ENCODE results near the gene TNNT1.
"Not testable (repeated sequence)": the region's sequence is repeated elsewhere in the genome, so short reads cannot be mapped to it uniquely, and the experiment has no call there.

TNNT1 gene, protein sequence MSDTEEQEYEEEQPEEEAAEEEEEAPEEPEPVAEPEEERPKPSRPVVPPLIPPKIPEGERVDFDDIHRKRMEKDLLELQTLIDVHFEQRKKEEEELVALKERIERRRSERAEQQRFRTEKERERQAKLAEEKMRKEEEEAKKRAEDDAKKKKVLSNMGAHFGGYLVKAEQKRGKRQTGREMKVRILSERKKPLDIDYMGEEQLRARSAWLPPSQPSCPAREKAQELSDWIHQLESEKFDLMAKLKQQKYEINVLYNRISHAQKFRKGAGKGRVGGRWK

DNA sequence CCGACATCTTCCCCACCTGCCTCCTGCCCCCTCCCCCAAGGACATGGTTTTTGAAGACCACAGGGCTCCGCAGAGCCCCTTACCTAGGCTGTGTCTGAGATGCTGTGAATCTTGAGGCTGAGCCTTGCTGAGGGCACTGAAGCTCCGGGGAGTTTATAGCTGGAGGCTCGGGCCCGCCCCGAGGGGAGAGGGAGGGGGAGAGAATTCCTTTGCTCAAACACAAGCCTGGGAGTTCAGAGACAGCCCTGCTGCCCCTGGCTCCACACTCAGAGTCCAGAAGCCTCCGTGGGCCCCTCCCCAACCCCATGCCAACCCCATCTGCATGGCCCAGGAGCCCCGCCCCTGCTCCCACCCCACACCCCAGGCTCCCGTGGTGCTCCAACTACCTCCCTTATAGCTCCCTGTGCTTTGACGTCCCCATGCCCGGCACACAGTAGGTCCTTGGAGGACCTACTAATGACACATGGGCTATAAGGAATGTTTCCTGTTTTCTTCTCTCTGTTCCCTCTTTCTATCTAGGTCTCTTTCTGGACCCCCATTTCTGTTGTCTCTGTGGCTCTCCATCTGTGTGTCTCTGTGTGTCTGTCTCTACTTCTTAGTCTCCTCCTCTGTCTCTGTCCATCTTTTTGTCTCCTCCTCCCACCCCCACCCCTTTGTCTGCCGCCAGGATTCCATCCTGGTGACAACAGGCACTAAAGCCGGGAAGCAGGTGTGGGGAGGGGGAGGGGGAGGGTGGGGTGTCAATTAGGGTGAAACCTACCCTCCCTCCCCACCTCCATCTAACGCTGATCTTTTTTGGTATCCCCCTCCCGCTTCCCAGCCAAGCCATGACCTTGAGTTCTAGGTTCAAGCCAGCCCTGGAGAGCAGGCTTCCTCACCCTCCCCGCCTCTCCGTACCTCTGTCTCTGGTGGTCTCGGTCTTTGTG, at the start of gene TNNT1:
TSS of gene TNNT1 (minus strand) at position 129 of the 926 bp plus-strand sequence. CDS start 2,049 bp downstream, outside the sequence.
- DNase-seq: no peak

DNA sequence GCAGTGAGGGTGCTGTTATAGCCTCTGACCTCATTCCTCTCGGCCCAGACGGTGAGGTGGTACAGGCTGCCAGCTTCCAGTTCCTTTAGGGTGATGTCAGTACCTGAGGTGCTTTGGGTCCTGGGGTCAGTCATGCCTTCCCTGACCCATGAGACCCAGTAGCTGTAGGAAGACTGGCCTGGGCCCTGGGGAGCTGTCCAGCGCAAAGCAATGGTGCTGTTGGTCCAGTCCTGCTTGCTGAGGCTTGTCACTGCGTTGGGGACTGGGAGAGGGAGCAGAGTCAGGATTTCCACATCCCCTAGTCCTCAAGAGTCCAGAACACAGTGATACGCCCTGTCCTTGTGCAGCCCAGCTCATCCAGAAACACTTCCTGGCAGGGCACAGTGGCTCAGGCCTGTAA, 49.6 kb upstream of the TNNT1 start:
- no peak for DNase-seq

GRCh38 chr19:55197528-55197927, 48.5 kb upstream of the TNNT1 start:
- no peak for DNase-seq

- no peak for DNase-seq
These were observed 47.8 kb upstream of the TNNT1 start for GRCh38 chr19:55196803-55197202.

GRCh38 chr19:55193481-55193880, 44.5 kb upstream of the TNNT1 start:
- DNase-seq: no peak

GRCh38 chr19:55189403-55189835, 40.4 kb upstream of the TNNT1 start:
- no peak for DNase-seq

DNA sequence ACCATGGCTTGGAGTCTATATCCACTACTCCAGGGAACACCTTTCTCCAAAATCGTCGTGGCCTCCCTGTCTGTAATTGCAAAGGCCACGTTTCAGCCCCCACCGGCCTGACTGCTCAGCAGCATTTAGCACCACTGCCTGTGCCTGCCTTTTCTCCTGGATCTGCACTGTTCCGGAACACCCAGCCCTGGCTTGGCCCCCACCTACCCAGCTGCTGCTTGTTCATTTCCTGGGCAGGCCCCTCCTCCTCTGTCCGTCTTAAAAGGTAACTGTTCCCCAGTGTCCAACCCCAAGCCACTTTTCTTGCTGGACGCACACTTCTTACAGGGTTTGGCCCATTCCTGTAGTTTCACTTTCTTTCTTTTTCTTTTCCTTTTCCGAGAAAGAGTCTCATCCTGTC, 39.6 kb upstream of the TNNT1 start:
- DNase-seq: no peak

DNA sequence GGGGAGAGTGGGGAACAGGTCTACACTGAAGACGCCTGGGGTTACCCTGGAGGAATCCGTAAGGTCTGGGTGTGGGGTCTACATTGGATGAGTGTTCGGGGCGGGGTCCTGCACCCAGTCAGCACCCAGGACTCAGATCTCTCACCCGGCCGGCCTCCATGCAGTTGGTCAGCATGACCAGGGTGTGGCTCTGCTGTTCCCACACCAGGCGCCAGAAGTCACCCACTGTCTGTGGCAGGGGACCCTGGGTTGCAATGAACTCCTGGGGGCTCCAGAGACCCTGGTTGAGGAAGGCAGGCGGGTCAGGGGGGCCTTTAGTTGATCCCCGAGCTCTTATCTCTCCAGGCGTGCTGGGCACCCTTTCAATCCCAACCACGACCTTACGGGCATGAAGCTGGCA, 37.1 kb upstream of the TNNT1 start:
- no peak for DNase-seq

GRCh38 chr19:55181740-55182139, 32.7 kb upstream of the TNNT1 start:
- no peak for DNase-seq

DNA sequence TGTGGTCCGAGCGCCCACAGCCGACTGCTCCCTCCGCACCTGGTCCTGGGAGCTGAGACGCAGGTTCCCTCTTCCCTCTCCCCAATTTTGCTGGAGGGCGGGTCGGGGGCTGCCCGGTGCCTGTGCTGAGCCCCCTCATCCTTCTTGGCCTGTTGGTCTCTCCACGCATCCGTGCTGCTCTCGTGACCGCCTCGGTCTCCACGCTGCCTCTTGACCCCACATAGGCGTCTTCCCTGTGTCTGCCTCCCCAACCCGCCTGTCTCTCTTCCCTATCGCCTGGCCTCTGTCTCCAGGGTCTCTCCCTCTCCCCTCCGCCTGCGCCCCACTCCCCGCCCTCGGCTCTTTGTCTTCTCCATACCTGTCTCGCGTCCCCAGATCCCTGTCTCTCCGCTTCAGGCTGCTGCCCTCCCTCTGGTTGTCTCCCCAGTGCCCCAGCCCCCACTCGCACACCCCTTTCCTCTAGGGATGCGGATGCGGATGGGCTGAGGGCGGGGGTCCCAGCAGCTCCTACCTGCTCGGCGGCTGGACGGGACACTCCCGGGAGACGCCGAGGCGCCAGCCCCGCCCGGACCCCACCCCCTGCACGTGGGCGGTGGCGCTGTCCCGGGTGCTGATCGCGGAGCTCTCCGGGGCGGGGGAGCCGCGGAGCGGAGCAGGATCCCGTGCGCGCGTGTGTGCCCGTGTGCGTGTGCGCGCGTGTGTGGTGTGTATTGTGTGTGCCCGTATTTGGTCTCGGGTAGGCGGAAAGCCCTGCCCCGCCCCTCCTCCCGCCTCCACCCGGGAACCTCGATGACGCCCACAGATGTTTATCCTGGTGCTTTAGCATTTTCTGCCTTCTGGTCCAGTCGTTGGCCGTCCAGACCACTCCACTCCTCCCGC, 30.8 kb upstream of the TNNT1 start, which contains the start of gene SYT5:
TSS of gene SYT5 (minus strand) at position 684 of the 879 bp plus-strand sequence. CDS start 1,248 bp downstream, outside the sequence.
- DNase-seq: peak; percentile 55

GRCh38 chr19:55178781-55179599, 30.0 kb upstream of the TNNT1 start:
- peak; percentile 95 for DNase-seq

GRCh38 chr19:55176076-55176475, 27.1 kb upstream of the TNNT1 start:
- no peak for DNase-seq

GRCh38 chr19:55175117-55175867, 26.3 kb upstream of the TNNT1 start:
- no peak for DNase-seq

DNA sequence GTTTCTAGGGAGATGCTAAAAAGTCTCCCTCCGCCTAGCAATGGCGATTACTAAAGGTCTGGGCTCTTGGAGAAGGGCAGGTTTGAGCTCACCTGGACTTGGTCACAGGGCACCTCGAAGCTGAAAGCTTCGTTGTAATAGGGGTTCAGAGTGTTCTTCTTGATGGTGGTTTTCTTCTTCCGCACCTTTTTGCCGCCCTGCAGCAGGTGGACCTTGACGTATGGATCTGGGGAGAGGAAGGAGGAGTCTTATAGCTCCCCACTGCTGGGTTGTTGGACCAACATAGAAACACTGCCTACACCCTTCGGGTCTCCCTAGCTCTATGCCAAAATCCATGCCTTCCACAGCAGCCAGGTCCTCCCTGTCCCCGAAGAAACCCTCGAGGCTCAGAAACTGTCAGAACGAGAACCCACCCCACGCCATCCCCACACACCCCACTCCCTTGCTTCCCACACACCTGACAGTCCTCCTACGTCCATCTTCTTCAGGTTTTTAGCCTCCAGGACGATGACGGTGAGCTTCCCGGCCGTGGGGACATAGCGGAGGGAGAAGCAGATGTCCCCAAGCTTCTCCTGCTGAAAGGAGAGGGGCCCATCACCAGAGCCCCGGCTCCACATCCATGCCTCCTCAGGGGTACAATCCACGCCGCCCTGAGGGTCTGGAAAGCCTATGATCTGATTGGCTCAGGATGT, 25.6 kb upstream of the TNNT1 start:
- no peak for DNase-seq

DNA sequence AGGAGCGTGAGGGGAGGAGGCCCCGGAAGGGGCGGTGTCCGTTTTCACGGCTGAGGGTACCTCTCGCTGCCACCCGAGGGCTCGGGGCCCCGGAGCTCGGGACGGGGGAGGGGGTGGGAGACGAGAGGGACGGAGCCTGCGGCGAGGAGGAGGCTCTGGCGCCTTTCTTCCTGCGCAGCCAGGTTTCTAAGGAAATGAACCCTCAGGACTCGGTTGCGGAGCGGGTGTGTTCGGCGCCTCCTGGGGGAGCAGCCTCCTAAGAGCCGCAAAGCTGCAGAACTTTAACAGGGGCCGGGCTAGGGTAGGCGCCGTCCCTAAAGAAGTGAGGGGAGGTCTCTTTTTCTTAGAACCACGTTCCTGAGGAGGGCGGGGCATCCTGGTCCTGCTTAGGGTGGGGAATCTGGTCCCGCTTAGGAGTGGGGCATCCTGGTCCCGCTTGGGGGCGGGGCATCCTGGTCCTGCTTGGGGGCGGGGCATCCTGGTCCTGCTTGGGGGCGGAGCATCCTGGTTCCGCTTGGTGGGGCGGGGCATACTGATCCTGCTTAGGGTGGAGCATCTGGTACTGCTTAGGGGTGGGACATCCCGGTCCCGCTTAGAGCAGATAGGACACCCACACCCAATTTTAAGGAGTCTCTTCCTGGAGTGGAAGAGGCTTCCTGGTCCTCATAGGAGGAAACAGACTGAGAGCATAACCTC, 24.9 kb upstream of the TNNT1 start:
- DNase-seq: peak; percentile 91

- no peak for DNase-seq
These were observed 24.2 kb upstream of the TNNT1 start for GRCh38 chr19:55173186-55173713.

- DNase-seq: no peak
These were observed 23.7 kb upstream of the TNNT1 start for GRCh38 chr19:55172741-55173140.

DNA sequence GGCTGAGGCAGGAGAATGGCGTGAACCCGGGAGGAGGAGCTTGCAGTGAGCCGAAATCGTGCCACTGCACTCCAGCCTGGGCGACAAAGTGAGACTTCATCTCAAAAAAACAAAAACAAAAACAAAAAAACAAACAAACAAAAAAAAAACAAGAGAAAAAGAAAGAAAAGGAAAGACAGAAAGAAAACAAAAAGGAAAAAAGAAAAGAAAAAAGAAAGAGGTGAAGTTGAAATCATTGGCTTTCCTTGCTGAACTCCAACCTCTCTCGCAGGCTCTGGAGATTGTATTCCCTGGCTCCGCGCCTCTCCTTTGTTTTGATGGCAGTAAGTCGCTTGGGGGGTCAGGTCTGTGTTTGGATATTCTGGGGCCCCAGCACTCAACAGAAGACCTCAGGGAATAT, 23.3 kb upstream of the TNNT1 start:
- DNase-seq: not testable (repeated sequence)

- DNase-seq: no peak
These were observed 22.4 kb upstream of the TNNT1 start for GRCh38 chr19:55171440-55171839.

DNA sequence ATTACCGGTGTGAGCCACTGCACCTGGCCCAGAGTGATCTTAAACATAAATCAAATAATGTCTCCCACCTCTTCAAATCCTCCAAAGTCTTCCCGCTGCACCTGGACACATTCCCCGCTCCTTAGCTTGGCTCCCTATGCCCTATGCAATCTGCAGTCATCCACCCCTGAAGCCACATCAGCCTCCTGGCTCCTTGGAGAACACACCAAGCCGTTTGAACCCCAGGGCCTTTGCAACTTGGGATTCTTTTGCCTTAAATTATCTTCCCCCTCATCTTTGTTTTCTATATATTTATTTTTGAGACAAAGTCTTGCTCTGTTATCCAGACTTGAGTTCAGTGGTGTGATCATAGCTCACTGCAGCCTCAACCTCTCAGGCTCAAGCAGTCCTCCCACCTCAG, 20.1 kb upstream of the TNNT1 start:
- DNase-seq: no peak
